ENCODE results near the gene NPPA. TPM values are rescaled to one million over a fixed set of nuclear protein-coding genes. Genes with fewer than 3 reads are reported as not detected.
A peak's percentile ranks its signal among the peaks of the same experiment; 100 is the strongest.

NPPA gene
- polyA plus RNA-seq, 1 donor from 2014 or later, result not detected

DNA sequence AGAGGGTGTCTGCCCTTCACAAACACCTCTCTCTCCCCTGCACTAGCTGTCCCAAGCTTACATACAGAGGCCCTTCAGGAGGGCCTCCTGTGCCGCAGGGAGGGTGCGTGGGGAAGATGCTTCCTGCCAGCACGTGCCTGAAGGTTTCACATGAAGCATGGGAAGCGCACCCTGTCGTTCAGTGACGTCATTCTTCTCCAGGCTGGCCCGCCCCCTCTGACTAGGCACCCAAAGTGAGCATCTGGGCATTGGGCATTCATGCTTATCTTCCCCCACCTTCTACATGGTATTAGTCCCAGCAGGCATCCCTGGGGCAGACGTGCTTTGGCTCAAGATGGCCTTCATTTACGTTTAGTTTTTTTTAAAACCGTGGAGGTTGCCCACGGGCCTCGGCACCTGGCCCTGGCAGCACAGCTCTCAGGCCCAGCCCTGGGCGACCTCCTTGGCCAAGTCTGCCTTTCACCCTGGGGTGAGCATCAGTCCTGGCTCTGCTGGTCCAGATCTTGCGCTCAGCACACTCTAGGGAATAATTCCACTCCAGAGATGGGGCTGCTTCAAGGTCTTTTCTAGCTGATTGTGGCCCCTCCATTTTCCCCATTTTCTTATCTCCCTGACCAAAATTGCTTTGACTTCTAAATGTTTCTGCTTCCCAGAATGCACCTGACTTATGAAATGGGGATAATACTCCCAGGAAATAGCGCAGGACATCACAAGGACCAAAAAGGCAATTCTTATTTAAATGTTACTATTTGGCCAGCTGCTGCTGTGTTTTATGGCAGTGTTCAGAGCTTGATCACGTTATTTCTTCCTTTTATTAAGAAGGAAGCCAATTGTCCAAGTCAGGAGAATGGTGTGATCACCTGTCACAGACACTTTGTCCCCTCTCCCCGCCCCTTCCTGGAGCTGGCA, 6.1 kb downstream of the NPPA start:
- Mint-ChIP-seq H3K27ac (peak overlapping the region in 1 of 3 donors; percentile 23), H3K36me3 (peaks cover 2% of the 10 kb centered on the region), H3K4me1 (peaks cover 9 to 21% (median 19%) of the 10 kb centered on the region in 3 donors)

DNA sequence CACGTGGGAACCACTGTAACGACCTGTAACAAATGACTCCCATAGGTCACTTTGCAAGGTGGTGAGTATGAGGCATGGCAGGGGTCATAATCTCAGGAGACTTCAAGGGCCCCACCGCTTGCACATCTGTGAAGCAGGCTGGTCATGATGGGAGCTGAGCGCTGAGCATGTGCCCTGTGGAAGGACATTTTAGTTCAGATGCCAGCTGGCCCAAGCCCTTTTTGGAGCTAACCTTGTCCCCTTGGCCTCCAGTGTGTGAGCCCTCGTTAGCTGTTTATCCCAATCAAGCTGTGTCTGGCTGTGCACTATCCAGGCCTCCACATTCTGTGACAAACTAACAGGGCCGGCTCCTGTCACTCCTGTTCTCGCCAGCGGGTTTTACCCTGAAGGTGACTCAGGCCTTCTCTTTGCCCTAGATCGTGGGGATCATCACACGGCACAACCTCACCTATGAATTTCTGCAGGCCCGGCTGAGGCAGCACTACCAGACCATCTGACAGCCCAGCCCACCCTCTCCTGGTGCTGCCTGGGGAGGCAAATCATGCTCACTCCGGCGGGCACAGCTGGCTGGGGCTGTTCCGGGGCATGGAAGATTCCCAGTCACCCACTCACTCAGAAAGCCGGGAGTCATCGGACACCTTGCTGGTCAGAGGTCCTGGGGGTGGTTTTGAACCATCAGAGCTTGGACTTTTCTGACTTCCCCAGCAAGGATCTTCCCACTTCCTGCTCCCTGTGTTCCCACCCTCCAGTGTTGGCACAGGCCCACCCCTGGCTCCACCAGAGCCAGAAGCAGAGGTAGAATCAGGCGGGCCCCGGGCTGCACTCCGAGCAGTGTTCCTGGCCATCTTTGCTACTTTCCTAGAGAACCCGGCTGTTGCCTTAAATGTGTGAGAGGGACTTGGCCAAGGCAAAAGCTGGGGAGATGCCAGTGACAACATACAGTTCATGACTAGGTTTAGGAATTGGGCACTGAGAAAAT, 7.6 kb downstream of the NPPA start:
- peaks cover 11 to 19% (median 18%) of the 10 kb centered on the region in 3 donors for H3K4me1 Mint-ChIP-seq
- H3K36me3 Mint-ChIP-seq, result peaks cover 2% of the 10 kb centered on the region
- no peaks in the 10 kb centered on the region for H3K27me3 Mint-ChIP-seq
- H3K4me3 Mint-ChIP-seq, result peak overlapping the region in 1 of 4 donors; percentile 39
- H3K27ac Mint-ChIP-seq, result peak overlapping the region in 1 of 3 donors; percentile 11
- no peaks in the 10 kb centered on the region for H3K9me3 Mint-ChIP-seq

More for the DNA sequence above, 6.1 kb downstream of the NPPA start:
- H3K27me3 Mint-ChIP-seq, result no peaks in the 10 kb centered on the region
- no peaks in the 10 kb centered on the region for H3K9me3 Mint-ChIP-seq
- H3K4me3 Mint-ChIP-seq, result no peak overlapping the region

DNA sequence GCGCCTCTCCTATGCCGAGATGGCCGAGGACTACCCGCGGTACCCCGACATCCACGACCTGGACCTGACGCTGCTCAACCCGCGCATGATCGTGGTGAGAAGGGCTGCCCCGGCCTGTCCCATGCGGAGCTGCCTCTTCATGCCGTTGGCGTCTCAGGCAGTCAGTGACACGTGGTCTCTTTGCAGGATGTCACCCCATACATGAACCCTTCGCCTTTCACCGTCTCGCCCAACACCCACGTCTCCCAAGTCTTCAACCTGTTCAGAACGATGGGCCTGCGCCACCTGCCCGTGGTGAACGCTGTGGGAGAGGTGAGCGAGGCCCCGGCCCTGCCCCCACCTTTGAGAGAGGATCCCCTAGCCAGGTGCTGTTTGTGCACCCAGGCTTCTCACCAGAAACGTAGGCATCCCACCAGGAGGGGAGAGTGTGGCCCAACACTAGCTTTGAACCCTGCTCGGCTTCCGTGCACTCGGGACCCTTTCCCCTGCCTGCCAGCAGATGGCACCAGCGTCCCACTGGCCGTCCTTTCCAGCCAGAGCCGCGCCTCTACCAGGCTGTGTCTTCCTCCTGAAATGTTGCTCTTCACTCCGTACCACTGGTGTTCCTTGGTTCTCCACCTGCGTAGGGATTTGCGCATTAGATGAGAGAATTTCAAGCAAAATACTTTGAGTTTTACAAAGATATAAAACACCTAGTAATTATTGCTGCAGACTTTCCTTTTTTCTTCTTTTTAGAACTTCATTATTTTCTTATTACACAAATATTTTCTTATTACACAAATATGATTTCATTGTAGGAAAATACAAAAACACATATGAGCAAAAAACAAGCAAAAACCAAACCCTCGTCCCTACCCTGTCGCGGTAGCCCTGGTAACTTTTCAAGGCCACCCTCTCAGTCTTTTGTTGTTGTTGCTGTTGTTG, 9.0 kb downstream of the NPPA start:
- H3K4me3 Mint-ChIP-seq, result no peak overlapping the region

DNA sequence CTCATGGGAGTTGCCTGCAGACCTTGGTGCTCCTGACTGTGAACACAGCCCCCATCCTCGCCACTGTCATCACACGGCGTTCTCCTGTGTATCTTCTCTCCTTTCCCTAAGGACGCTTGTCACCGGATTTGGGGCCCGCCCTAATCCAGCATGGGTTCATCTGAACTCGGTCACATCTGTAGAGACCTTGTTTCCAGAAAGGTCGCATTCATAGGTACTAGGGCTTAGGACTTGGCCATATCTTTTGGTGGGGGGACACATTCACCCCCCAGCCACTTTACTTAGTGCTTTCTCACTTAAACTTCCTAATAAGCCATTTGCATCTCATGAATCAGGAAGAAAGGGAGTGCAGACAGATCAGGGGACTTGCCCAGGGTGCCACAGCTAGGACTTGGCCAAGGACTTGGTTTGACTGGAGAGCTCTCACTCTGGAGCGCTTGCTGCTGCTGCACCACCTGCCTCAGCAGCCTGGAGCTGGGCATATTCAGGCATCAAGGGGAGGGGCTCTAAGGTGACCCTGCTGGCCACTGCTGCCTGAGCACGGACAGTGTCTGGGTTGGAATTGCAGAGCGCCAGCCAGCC, 9.7 kb downstream of the NPPA start:
- Mint-ChIP-seq H3K27me3 (no peaks in the 10 kb centered on the region), H3K4me3 (no peak overlapping the region), H3K4me1 (peaks cover 8 to 18% (median 17%) of the 10 kb centered on the region in 3 donors), H3K36me3 (peaks cover 5% of the 10 kb centered on the region), H3K27ac (no peak overlapping the region), H3K9me3 (no peaks in the 10 kb centered on the region)

More for the DNA sequence above, 9.0 kb downstream of the NPPA start:
- Mint-ChIP-seq H3K9me3 (no peaks in the 10 kb centered on the region), H3K27ac (peak overlapping the region in 1 of 3 donors; percentile 76), H3K27me3 (no peaks in the 10 kb centered on the region), H3K4me1 (peaks cover 11 to 19% (median 18%) of the 10 kb centered on the region in 3 donors), H3K36me3 (peaks cover 5% of the 10 kb centered on the region)

DNA sequence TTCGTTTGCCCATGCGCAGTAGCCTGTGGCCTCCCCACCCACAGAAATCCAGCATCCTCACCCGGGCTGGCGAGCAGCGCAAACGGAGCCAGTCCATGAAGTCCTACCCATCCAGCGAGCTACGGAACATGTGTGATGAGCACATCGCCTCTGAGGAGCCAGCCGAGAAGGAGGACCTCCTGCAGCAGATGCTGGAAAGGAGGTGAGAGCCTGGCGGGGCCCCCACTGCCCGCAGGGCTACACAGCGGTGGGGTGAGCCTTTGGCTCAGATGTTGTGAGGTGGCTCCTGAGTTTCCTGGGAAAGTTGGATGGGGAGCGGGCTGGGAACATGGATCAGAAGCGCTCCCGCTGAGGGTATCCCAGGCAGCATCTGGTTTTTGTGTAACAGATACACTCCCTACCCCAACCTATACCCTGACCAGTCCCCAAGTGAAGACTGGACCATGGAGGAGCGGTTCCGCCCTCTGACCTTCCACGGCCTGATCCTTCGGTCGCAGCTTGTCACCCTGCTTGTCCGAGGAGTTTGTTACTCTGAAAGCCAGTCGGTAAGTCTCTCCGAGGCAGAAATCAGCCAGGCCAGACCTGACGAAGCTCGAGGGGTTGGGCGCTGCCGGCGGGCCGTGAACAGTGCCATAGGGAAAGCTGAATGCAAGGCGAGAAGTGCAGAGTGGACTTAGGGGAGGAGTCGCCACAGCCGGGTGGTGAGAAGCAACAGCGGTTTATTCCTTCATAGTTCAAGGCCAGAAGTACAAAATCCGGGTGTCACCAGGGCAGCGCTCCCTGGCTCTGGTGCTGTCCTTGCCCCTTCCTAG, 10.4 kb downstream of the NPPA start:
- Mint-ChIP-seq H3K9me3 (no peaks in the 10 kb centered on the region), H3K27ac (no peak overlapping the region), H3K4me1 (peaks cover 5 to 12% (median 11%) of the 10 kb centered on the region in 3 donors), H3K27me3 (no peaks in the 10 kb centered on the region), H3K36me3 (peaks cover 7% of the 10 kb centered on the region), H3K4me3 (no peak overlapping the region)

DNA sequence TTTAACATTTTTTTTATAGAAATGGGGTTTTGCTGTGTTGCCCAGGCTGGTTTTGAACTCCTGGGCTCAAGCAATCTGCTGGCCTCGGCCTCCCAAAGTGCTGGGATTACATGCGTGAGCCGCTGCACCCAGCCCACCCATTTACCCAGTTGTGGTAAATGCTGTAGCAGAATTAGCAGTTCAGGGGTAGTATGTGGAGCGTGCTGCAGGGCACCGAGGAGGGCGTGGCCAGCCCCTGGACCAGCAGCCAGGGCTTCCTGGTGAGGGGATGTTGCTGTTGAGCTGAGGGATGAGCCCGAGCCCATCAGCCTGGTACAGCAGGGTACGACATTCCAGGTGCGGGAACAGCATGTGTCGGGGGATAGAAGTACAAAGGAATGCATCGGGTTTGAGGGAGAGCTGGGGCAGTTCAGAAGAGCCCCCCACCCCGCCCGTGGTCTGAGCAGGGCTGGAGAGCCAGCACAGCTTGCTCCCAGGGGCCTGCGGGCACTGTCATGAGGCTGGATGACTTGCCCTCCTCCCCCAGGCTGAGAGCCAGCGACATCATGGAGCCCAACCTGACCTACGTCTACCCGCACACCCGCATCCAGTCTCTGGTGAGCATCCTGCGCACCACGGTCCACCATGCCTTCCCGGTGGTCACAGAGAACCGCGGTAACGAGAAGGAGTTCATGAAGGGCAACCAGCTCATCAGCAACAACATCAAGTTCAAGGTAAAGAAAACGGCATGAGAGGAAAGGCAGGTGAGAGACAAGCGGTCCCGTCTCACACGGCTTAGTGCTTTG, 11.9 kb downstream of the NPPA start:
- Mint-ChIP-seq H3K9me3 (no peaks in the 10 kb centered on the region), H3K27me3 (no peaks in the 10 kb centered on the region), H3K4me3 (no peak overlapping the region), H3K4me1 (peaks cover 4 to 5% (median 5%) of the 10 kb centered on the region in 3 donors), H3K27ac (no peak overlapping the region), H3K36me3 (peaks cover 7% of the 10 kb centered on the region)

DNA sequence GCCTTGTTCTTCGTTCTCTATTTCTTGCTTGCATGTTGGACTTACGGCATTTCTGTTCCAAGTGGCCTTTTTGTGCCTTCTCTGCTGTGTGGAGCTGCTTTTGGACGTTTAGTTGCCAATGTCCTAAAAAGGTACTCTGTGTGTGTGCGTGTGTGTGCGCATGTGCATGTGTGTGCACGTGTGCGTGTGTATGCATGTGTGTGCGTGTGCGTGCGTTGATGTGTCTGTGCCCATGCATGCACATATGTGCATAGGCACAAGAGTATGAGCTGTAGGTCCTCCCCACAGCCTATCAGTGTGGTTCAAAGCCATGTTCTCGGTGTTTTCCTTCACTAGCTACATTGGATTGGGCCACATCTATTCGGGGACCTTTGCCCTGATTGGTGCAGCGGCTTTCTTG, 13.7 kb downstream of the NPPA start:
- H3K9me3 Mint-ChIP-seq, result no peaks in the 10 kb centered on the region
- peaks cover 7% of the 10 kb centered on the region for H3K36me3 Mint-ChIP-seq
- H3K27me3 Mint-ChIP-seq, result no peaks in the 10 kb centered on the region
- H3K4me1 Mint-ChIP-seq, result peaks cover 4 to 5% (median 5%) of the 10 kb centered on the region in 3 donors
- H3K27ac Mint-ChIP-seq, result no peak overlapping the region
- no peak overlapping the region for H3K4me3 Mint-ChIP-seq

DNA sequence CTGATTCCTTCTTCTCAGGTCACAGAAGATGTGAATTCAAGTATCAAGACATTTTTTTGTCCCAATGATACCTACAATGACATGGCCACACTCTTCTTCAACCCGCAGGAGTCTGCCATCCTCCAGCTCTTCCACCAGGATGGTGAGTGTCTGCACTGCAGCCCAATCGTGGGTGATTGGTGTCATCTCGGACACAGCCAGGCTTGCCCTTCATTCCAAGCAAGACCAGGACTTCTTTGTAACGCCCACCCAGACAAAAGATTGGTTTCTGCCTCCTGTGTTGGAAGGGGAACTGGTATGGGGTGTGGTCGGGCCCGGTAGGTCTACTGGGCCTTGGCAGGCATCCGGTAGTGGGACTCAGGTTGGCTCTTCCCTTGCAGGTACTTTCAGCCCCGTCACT, 14.1 kb downstream of the NPPA start:
- Mint-ChIP-seq H3K27ac (no peak overlapping the region), H3K9me3 (no peaks in the 10 kb centered on the region), H3K4me3 (no peak overlapping the region), H3K27me3 (no peaks in the 10 kb centered on the region), H3K4me1 (peaks cover under 1 to 2% (median 1%) of the 10 kb centered on the region in 3 donors), H3K36me3 (peaks cover 7% of the 10 kb centered on the region)

DNA sequence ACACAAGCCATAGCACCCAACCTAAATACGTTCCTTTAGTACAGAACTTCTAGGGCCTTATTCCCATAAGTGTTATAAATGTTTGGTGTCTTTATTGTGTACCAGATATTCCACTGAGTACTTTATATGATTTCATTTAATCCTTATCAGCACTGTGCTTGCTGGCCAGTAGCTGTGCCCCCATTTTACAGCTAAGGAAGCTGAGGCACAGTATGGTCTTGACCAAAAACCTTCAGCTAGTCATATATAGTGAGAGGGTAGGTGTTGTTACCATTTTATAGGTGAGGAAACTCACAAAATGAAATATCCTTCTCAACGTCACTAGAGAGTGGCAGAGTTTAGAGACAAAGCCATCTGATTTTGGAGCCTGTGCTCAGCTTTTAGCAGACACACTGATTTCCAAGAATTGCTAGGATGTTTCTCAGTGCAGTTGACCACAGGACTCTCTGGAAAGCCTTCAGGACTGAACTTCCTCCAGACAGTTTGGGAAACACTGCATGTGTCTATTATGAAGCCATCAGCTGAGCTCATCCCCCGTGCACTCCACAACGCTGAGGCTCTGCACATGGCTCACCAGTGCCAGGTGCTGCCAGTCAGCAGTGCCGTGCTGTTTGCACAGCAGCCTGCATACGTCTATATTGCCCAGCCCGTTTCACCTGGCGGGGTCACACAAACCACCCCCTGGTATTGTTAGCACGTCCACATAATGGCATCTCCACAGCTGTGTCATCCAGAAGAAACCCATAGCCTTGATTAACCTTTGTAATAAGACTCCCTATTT, 15.4 kb downstream of the NPPA start:
- Mint-ChIP-seq H3K4me1 (peaks cover 0 to 2% (median 0%) of the 10 kb centered on the region in 3 donors), H3K4me3 (no peak overlapping the region), H3K27me3 (no peaks in the 10 kb centered on the region), H3K9me3 (no peaks in the 10 kb centered on the region), H3K36me3 (peaks cover 7% of the 10 kb centered on the region), H3K27ac (no peak overlapping the region)

DNA sequence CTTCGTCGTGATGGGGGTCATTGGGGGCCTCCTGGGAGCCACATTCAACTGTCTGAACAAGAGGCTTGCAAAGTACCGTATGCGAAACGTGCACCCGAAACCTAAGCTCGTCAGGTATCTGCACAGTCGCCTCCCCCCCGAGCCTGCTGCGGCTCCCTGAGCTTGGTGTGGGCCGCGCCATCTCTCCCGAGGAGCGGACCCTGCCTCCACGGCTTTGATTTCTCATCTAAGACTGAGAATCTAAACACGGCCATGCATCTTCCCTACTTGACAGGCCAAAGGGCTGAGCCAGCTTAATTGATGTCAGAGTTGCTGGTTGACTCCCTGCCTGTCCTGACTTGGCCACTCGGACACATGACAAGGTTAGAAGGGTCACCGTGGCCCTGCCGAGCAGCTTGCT, 19.1 kb downstream of the NPPA start:
- Mint-ChIP-seq H3K4me1 (no peaks in the 10 kb centered on the region), H3K27me3 (no peaks in the 10 kb centered on the region), H3K4me3 (no peak overlapping the region), H3K36me3 (peaks cover 2% of the 10 kb centered on the region), H3K9me3 (no peaks in the 10 kb centered on the region), H3K27ac (no peak overlapping the region)

DNA sequence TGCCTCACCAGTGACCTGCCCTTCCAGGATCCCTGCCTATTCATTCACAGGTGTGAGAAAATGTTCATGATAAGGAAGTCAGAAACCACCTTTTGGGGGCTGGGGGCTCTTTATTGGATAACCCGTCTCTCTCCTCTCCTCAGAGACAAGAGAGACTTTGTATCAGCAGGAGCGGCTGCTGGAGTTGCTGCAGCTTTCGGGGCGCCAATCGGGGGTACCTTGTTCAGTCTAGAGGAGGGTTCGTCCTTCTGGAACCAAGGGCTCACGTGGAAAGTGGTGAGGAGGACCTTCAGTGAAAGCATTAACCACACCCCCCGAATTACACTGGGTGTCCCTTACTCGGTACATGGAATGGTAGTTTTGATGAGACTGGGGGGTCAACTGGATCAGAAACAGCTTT, 20.6 kb downstream of the NPPA start:
- no peaks in the 10 kb centered on the region for H3K36me3 Mint-ChIP-seq
- no peaks in the 10 kb centered on the region for H3K4me1 Mint-ChIP-seq
- peak overlapping the region in 1 of 4 donors; percentile 12 for H3K4me3 Mint-ChIP-seq
- no peaks in the 10 kb centered on the region for H3K9me3 Mint-ChIP-seq
- H3K27me3 Mint-ChIP-seq, result no peaks in the 10 kb centered on the region
- H3K27ac Mint-ChIP-seq, result no peak overlapping the region

DNA sequence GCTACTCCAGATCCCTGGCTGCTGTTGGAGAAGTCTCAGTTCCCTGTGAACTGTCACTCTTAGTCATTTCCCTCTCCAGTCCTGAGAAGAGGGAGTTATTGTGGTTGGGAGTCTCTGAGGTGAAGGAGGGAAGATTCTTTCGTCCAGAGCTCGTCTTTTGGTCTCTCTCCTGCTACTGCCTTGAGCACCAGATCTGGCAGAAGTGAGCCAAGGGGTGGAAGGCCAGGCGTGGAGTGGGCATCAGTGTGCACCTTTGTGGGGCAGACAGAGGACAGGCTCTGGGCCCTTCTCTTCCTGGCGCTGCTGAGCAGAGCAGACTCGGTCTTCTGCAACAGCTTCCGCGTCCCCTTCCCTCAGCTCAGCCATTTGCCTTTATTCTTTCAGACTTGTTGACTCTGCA, 22.5 kb downstream of the NPPA start:
- no peak overlapping the region for H3K27ac Mint-ChIP-seq

More for the DNA sequence above, 22.5 kb downstream of the NPPA start:
- Mint-ChIP-seq H3K27me3 (no peaks in the 10 kb centered on the region), H3K4me1 (peaks cover 0 to 5% (median 0%) of the 10 kb centered on the region in 3 donors), H3K4me3 (no peak overlapping the region), H3K9me3 (no peaks in the 10 kb centered on the region), H3K36me3 (no peaks in the 10 kb centered on the region)

All from IgD-negative memory B cell (primary cell).